ENCODE measurements around the gene AGBL4.

AGBL4 gene

GRCh38 chr1:48937732-48938131 lies 1086.0 kb downstream of the AGBL4 start:
- no peak for DNase-seq

DNA sequence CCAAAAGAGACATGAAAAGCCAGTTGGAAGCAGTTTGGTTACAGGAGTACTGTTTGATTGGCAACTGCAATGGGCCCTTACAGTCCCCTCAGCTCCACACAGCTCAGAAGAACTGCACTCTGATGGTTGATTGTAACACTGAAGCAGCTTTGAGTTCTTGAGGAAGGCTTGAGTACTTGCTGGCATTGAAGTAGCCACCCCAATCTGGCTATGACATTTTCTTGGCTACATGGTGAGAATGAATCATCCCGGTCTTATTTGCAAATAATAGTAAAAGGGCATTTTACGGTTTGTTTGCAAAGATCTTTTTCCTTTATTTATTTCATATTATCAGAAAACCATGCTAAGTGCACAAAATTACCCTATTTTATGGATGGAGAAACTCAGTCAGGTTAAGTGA lies 1087.3 kb downstream of the AGBL4 start:
- no peak for DNase-seq

DNA sequence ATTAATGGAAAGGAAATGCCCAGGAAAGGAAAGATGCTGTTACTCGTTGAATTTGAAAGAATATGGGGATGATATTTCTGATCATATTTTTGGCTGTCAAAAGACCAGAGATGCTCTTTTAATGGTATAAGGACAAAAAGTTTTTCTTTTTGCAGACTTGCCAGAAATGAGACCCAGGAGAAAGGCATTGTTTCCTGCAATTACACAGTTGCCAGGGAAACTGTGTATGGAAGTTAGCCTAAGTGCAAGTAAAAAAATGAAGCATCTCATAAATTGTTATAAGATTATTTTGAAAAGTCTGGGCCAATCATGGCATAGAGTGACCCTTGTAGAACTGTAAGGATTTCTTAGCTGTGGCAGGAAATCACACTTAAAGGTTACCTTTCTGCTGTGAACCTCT lies 1091.4 kb downstream of the AGBL4 start:
- no peak for DNase-seq

DNA sequence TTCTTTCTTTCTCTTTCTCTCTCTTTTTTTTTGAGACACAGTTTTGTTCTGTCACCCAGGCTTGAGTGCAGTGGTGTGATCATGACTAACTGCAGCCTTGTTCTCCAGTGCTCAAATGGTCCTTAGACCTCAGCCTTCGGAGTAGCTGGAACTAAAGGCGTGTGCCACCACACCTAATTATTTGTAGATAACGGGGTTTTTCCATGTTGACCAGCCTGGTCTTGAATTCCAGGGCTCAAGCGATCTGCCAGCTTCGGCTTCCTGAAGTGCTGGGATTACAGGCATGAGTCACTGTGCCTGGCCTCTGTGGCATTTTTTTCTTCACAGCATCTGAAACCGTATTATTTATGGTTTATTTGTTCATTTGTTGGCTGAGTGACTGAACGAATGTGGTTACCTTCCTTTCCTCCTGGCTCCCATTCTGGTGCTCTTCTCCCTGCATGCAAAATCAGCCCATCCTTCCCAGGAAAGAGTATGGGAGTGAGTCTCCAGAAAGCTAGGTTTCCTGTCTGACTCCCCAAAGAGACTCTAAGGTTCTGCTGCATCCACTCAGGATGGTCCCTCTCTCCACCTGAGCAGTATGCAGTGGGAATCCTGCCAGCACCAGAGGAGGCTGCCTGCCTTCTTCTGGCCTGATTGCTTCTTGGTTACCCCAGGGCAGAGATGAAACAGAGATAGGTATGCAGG lies 1092.1 kb downstream of the AGBL4 start:
- DNase-seq, result no peak

GRCh38 chr1:48930011-48930410 lies 1093.7 kb downstream of the AGBL4 start:
- no peak for DNase-seq

GRCh38 chr1:48924099-48924498 lies 1099.7 kb downstream of the AGBL4 start:
- no peak for DNase-seq

DNA sequence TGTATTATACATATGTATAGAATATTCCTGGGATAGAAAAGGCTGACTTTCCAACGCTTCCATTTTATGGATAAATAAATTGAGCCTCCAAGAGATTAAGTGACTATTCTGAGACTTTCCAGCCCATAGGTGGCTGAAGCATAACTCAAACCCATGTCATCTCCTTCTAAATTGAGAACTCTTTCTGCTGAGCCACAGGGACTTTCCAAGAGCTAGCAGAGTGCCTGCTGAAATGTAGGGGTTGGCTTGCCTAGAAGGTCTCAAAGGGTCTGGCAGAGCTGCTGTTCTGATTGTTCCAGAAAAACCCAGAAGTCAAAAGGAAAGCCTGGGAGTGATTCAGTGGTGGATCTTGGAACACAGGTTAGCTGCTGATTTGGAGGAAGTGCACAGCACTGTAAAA lies 1100.6 kb downstream of the AGBL4 start:
- no peak for DNase-seq

- no peak for DNase-seq
These were observed 1102.9 kb downstream of the AGBL4 start for GRCh38 chr1:48920851-48921250.

DNA sequence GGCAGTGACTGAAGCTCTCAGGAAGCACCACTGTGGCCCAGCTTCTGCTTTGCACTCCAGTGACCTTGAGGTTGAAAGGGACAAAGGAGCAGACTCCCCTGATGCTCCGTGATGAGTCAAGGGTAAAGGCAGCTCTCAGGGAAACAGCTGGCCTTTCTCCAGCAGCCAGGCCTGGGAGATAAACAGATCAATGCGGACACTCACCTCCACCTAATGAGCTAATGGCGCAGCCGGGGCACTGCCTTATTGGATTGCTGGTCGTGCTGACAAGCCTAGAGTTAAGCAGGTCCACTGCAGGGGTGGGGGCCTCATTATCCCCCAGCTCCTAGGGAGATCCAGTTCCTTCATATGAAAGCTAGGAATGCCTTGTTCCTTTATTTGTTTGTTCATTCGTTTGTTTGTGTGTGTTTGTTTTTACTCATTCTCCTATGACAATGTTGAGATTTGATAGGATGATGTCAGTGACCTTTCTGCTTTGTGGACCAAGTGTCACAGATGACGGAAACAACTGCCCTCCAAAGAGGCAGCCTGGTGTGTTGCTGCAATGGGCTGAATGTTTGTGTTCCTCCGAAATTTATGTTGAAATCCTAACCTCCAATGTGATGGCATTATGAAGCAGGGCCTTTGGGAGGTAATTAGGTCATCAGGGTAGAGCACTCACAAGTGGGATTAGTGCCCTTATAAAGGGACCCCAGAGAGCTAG lies 1105.7 kb downstream of the AGBL4 start:
- DNase-seq, result no peak

DNA sequence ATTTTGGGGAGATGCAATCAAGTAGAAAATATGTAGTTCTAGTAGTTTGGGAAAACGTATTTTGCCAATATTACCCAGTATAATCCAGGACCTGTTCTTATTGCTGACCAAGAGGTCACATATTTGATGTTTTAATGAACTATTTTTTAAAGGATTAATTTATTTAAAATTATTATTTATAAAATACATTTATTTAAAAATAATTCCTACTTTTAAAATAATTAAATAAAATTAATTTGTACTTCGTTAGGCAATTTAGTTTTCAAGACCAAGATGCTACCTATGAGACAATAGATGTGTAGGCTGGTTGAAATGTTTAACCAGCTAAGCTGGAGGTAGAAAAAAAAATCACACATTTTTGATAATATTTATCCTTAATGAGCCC lies 1106.7 kb downstream of the AGBL4 start:
- DNase-seq, result no peak

GRCh38 chr1:48916130-48917069 lies 1107.4 kb downstream of the AGBL4 start:
- DNase-seq, result no peak

- no peak for DNase-seq
These were observed 1115.1 kb downstream of the AGBL4 start for GRCh38 chr1:48908606-48909005.

DNA sequence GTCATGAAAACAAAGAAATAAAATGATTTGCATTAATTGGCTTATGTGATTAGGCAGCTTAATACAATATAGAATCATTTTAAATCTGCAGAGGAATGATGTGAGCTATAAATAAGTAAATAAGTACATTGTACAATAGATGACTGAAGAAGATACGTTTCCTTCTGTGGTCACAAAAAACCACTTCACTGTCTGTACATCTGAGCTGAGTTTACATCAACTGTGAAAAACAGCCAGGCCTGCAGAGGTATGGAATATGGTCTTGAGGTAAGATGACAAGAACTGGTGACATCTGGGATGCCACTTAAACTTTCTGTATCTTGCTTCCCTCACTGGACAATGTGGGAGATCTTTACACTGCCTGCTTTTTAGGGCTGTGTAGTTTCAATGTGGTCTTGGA lies 1117.0 kb downstream of the AGBL4 start:
- DNase-seq, result no peak

GRCh38 chr1:48906164-48906563 lies 1117.6 kb downstream of the AGBL4 start:
- DNase-seq, result no peak

- no peak for DNase-seq
These were observed 1120.5 kb downstream of the AGBL4 start for GRCh38 chr1:48903291-48903690.

DNA sequence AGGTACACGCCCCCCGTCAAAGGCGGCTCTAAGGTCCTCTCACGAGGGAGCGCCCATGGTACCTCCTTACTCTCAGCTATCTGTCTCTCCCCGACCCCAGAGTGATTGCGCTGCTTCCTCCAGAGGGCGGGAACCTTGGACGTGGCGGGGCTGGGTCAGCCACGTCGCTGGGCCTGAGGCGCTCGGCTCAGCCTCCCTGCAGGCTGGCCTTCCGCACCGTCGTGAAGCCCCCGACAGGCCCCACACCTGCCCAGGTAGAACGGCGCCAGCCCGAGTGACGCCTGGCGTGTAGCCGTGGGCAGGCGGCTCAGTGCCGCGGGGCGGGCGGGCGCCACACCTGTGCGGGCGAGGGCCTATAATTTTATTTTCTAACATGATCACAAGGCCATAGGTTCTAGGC lies 1124.9 kb downstream of the AGBL4 start:
- DNase-seq, result no peak

- DNase-seq, result no peak
These were observed 1134.1 kb downstream of the AGBL4 start for GRCh38 chr1:48889615-48890014.

GRCh38 chr1:48889082-48889481 lies 1134.7 kb downstream of the AGBL4 start:
- no peak for DNase-seq

GRCh38 chr1:48887796-48888195 lies 1136.0 kb downstream of the AGBL4 start:
- DNase-seq, result no peak

- DNase-seq, result no peak
These were observed 1141.7 kb downstream of the AGBL4 start for GRCh38 chr1:48882020-48882419.

- no peak for DNase-seq
These were observed 1145.4 kb downstream of the AGBL4 start for GRCh38 chr1:48878191-48878940.

DNA sequence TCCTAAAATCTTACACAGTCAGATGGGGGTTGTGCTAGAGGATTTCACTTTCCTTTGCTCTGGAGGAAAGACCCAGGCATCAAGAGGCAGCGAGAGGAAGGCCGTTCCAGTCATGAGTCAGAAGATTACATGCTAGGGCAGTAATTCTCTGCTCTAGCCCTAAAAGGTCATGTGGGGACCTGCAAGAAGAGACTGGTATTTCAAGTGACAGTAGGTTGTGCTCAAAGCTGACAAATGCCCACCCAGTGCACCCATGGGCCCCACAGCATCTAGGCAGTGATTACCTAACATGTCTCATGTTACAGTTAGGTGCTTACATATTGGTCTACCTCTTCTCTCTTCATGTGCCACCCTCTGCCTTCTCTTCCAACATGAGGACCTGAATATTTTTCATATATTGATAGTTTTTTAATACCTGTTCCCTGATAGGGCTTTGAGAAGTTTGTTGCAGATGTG lies 1147.4 kb downstream of the AGBL4 start:
- no peak for DNase-seq

All from stimulated activated CD4-positive, alpha-beta T cell treated with anti-CD3 and anti-CD28 coated beads, Interleukin-12 subunit alpha, Interleukin-12 subunit beta, amount 100 ng/mL, for 4 hours (primary cell).